ENCODE results near the gene MICAL3.

DNA sequence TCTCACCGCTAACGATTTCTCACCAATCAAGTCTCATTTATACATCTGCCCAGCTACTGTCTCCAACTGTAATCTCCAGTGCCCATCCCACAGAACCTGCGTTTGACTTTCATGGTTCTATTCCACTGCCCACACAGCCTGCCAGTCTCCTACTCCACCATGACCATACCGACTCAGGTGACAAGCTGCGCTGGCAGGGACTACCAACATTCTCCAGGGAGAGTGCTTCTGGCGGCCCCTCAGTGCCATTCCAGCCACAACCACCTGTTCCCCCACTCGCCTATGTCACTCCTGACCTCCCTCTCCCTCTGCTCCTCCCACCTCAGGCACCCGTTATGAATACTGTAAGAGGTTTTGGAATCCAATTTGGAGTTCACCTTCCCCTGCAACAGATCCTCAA is 141.6 kb downstream of the MICAL3 start:
- TF ChIP-seq POLR2AphosphoS5 (IDR thresholded peaks at IDR 0.05) (no peak), EP300 (IDR thresholded peaks at IDR 0.05) (no peak)
- TF ChIP-seq, protein P1, sequence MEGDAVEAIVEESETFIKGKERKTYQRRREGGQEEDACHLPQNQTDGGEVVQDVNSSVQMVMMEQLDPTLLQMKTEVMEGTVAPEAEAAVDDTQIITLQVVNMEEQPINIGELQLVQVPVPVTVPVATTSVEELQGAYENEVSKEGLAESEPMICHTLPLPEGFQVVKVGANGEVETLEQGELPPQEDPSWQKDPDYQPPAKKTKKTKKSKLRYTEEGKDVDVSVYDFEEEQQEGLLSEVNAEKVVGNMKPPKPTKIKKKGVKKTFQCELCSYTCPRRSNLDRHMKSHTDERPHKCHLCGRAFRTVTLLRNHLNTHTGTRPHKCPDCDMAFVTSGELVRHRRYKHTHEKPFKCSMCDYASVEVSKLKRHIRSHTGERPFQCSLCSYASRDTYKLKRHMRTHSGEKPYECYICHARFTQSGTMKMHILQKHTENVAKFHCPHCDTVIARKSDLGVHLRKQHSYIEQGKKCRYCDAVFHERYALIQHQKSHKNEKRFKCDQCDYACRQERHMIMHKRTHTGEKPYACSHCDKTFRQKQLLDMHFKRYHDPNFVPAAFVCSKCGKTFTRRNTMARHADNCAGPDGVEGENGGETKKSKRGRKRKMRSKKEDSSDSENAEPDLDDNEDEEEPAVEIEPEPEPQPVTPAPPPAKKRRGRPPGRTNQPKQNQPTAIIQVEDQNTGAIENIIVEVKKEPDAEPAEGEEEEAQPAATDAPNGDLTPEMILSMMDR (IDR thresholded peaks at IDR 0.05) = no peak
